KOPT-K1 (cell line): ENCODE measurements around the gene SORCS2.

Experiments used
- H3K27ac ChIP-seq: fragments of 200-600 bp; sonication (generic); 2 replicates; pipeline ENCODE4 v1.5.1; 2016; ENCODE audit warnings: antibody characterized with exemption, mild to moderate bottlenecking, low read depth, low read length; ENCODE audit not compliant: poor library complexity, severe bottlenecking
- H3K36me3 ChIP-seq: fragments of 200-600 bp; sonication (generic); 2 replicates; pipeline ENCODE4 v1.5.1; 2017; ENCODE audit warnings: antibody characterized with exemption, mild to moderate bottlenecking, low read length, moderate library complexity; ENCODE audit not compliant: insufficient read depth
- H3K9me3 ChIP-seq: fragments of 200-600 bp; sonication (generic); 2 replicates; pipeline ENCODE4 v1.5.1; 2017; ENCODE audit warnings: antibody characterized with exemption, low read length, mild to moderate bottlenecking; ENCODE audit not compliant: insufficient read depth, poor library complexity, severe bottlenecking

The SORCS2 gene

DNA sequence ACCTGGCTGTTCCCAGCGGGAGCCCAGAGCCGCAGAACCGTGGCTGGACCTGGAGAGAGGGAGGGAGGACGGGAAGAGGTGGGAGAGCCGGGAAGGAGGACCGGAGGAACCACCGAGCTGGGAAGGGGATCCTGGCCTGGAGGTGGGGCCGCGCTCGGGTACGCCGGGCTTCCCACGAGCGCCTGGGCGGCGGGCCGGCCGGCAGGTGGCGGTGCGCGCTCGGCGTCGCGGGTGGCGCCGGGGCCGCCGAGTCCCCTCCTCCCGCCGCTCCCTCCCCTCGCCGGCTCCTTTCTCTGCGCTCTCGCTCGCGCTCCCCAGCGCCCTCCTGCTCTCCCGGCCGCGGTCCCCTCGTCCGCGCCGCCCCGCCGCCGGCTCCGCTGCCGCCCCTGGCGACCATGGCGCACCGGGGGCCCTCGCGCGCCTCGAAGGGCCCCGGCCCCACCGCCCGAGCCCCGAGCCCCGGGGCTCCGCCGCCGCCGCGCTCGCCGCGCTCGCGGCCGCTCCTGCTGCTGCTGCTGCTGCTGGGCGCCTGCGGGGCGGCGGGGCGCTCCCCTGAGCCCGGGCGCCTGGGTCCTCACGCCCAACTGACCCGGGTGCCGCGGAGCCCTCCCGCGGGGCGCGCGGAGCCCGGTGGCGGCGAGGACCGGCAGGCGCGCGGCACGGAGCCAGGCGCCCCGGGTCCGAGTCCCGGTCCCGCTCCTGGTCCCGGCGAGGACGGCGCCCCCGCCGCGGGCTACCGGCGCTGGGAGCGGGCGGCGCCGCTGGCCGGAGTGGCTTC lies at the start of gene SORCS2:
Gene SORCS2 (plus strand): TSS at position 287 of the 778 bp plus-strand sequence.
- no peaks in the 10 kb centered on the region for H3K9me3 ChIP-seq
- no peak within 1 kb of the TSS for H3K27ac ChIP-seq

DNA sequence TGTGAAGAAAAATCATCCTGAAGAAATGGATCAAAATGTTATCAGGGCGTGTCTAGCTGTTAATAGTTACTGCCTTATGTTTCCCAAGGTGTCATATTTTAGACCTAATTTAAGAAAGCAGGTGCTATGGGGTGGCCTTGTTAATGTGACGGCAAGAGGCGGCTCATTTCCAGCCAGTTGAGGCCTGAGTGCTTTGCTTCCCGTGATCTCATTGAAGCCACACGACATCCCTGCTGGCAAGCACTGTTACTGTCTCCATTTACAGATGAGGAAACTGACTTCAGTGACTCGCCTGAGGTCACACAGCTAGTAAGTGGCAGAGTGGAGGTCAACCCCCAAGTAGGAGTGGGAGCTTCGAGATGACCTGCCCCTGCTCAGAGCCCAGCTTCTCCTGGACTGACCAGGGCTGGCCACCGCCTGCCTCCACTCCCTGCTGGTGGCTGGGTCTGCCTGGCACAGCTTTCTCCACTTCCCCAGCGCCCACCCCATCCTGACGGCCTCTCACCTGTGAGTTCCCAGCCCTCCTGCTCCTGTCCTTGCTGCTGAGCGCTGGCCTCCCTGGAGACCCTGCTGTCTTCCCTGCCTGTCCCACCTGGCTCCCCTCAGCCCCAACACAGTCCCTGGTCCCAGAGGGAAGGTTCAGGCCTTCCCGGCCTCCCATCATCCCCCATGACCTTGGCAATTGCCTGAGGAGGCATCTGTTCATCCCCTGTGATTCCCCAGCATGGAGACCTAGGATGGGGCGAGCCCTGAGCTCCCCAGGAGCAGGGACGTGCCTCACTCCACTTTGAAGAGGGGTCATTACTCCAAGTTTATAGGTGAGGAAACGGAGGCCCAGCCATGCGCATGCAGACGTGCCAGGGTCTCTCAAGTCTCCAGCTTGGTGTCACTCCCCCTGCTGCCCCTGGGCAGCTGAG lies 47.7 kb upstream of the SORCS2 start:
- Histone ChIP-seq H3K36me3 (no peaks in the 10 kb centered on the region), H3K27ac (no peak overlapping the region), H3K9me3 (no peaks in the 10 kb centered on the region)

More for the DNA sequence above, at the start of gene SORCS2:
- no peaks in the 10 kb centered on the region for H3K36me3 ChIP-seq

DNA sequence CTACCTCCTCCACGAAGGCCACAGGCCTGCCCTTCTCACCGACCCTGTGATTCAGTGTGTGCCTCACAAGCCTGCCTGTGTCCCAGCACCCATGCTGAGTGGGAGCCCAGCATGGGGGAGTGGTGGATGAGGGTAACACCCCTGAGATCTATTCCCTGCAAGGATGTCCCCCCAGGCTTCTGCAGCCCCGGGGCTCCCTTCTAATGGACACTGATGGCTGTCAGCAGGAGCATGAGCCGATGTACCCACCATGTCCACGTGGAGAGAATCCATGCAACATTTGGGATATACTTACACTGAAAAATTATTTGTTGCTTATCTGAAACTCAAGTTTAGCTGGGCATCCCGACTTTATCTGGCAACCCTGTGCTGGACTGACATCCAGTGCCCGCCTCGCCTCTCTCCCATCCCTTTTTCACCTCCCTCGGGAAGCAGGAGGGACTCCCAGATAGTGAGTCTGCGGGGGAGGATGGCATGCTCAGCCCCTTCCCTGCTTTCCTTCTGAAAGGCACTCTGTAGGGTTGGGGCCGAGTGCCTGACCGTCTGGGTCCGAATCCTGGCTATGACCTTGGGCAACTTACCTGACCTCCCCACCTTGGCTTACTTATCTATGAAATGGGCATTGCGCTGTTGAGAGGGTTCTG lies 46.9 kb upstream of the SORCS2 start:
- Histone ChIP-seq H3K36me3 (no peaks in the 10 kb centered on the region), H3K9me3 (no peaks in the 10 kb centered on the region), H3K27ac (no peak overlapping the region)

DNA sequence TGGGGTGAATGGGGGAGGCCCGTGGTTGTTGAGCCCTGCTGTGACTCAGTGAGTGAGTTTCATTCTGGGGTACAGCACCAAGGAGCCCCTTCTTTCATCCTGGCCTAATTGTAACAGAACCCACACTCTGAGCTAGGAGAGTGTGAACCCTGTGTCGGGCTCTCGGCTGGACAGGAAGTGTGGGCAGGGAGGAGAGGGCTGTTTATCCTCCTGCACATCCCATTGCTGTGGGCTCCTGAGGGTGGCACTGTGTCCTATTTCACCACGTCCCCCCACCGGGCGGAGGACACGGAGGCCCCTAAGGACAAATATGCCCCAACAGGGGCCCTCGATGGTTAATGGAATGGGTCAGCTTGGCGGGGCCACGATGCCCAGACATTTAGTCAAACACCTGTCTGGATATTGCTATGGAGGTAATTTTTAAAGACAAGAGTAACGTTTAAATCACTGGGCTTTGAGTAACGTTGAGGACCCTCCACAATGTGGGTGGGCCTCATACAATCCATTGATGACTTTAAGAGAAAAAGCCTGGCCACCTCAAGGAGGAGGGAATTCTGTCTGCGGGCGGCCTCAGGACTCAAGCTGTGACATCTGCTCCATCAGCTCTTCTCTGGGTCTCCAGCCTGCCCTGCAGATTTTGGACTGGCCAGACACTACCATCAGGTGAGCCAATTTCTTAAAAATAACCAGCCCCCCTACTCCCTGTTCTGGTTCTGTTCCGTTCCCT lies 46.1 kb upstream of the SORCS2 start:
- Histone ChIP-seq H3K27ac (no peak overlapping the region), H3K36me3 (no peaks in the 10 kb centered on the region), H3K9me3 (no peaks in the 10 kb centered on the region)

DNA sequence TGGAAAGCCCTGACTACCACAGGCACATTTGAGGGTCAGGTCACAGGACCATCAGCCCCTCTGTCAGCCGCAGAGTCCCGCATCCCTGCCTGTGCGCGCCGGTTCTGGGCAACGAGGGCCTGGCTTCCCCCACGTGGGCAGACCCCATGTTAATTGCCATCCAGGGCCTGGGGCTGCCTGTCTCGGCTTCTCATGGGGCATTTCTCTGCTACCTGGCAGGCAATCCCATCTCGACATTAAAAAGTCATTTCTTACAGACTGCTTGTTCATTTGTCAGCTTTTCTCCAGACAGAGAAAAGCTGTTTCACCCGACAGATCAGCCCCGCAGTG lies 45.6 kb upstream of the SORCS2 start:
- no peak overlapping the region for H3K27ac ChIP-seq
- no peaks in the 10 kb centered on the region for H3K36me3 ChIP-seq
- no peaks in the 10 kb centered on the region for H3K9me3 ChIP-seq

DNA sequence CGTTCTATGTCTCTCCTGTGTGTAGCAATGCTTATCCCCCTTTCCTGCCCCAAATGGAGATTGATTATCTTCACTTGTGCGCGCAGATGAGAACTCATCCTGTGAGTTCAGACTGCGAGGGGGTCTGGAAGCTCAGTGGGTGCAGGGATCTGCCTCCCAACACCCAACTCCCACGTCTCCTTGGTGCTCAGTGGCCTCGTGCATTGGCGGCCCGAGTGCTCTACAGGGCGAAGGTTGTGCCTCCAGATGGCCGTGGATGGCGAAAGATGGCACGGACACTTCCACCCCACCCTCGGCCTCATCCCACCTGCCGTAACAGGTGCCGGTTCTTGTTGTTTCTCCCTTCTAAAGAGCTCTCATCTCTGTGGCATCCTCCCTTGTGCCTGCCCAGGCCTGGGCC lies 45.1 kb upstream of the SORCS2 start:
- no peak overlapping the region for H3K27ac ChIP-seq
- no peaks in the 10 kb centered on the region for H3K9me3 ChIP-seq
- H3K36me3 ChIP-seq: no peaks in the 10 kb centered on the region

DNA sequence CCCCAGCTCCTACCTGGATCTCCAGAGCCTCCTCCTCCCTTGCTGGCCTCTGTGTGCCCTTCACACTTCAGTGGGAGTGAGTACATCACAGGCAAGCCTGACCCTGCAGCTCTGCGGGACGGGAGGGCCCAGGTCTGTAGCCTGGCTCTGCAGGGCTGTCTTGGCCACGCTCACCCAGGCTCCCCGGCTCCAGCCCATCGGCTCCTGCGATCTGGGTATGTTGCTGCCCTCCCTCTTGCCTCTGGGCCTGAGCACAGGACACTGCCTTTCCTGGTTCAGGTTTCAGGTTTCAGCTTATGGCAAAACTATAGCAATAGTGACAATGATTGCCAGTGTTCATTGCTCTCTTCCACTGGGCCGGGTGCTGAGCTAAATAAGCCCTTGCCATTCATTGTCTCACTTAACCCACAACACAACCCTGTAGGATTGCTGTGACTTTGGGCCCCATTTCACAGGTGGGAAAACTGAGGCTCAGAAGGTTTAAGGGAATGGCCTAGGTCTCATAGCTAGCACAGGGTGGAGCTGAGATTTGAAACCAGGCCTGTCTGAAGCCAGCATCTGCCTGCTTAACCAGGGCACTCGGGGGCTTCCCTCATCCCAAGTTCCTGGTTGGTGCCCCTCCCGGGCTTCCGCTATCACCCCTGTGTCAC lies 44.6 kb upstream of the SORCS2 start:
- Histone ChIP-seq H3K36me3 (no peaks in the 10 kb centered on the region), H3K27ac (no peak overlapping the region), H3K9me3 (no peaks in the 10 kb centered on the region)

DNA sequence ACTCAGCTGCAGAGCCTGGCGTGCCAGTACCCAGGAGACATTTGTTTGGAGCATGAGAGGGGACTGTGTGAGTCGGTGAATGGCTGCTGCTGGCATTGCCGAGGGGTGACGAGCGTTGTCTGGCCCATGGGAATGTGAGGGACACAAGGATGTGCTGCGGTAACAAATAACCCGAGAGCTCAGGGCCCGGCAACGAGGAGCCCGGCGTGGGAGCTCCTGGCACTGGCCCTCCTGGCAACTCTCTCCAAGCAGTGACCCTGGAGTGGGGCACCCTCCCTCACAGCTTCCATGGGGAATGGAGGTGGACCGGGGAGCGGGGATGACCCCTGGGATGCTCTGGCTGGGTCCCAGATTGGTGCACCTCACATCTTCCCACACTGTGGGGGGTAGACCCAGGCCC lies 44.0 kb upstream of the SORCS2 start:
- Histone ChIP-seq H3K36me3 (no peaks in the 10 kb centered on the region), H3K9me3 (no peaks in the 10 kb centered on the region), H3K27ac (no peak overlapping the region)

DNA sequence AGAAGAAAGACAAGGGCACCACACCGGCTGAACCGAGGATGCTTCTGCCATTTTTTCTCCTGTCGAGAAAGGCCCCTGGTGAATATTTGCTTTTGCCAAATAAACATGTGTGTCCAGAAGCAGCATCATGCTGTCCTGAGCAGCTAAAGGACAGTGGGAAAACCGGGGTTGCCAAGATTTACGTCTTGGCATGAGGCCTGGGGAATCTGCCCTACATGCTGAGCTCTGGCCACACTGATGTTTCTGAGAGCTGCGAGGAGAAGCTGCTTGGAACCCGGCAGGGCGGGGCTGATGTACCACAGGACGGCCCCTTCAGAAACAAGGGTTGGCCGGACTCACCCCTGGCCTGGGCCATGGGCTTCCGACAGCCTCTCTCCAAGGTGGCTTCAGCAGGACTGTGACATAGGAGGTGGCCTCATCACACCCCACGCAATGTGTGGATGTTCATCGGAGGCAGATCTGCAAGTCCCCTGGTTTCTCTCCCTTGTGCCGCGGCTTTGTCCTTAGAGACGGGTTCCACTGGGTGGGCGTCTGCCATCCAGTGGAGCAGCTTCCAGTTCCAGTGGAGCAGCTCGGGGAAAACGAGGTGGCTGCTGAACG lies 42.2 kb upstream of the SORCS2 start:
- Histone ChIP-seq H3K9me3 (no peaks in the 10 kb centered on the region), H3K27ac (no peak overlapping the region)

DNA sequence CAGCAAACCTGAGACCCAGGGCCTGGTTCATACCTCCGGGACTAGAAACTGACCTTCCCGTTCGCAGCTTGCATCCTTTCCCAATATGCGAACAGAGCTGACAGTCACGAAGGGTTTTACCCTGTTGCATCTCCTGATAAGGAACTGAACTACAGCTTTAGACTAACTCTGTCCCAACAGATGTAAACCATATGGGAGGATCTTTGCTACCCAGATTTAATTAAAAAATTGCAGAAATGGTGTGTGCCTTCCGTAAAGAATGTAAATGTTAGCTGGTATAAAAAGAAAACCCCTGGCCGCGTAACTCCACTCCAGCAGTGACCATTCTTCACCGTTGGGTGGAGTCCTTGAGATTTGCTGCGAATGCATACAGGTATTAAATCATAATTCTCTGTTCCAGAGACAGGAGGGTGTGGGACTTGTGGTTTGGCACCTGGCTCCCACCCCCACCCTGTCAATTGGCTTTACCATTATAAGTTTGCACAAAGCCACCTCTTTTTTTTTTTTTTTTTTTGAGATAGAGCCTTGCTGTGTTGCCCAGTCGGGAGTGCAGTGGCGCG lies 40.6 kb upstream of the SORCS2 start:
- Histone ChIP-seq H3K27ac (no peak overlapping the region), H3K36me3 (no peaks in the 10 kb centered on the region), H3K9me3 (no peaks in the 10 kb centered on the region)

More for the DNA sequence above, 42.2 kb upstream of the SORCS2 start:
- no peaks in the 10 kb centered on the region for H3K36me3 ChIP-seq

DNA sequence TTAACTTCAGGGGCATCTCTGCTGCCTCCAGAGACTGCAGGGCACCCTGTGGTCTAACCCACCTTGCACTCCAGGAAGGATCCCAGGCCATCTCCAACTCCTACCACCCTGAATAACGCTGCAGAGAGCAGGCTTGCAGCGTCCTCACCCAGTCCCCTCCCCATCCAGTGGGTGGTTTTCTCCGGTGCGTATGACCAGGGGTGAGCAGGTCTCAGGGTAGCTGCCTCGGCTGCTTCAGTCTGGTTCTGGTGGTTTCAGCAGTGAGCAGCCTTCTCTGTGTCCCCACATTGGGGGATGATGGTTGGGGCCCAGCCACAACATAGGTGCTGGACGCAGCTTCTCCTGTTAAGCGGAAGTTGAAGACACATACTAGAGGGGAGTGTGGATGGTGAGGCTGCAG lies 38.6 kb upstream of the SORCS2 start:
- H3K27ac ChIP-seq: no peak overlapping the region
- no peaks in the 10 kb centered on the region for H3K9me3 ChIP-seq
- H3K36me3 ChIP-seq: no peaks in the 10 kb centered on the region

DNA sequence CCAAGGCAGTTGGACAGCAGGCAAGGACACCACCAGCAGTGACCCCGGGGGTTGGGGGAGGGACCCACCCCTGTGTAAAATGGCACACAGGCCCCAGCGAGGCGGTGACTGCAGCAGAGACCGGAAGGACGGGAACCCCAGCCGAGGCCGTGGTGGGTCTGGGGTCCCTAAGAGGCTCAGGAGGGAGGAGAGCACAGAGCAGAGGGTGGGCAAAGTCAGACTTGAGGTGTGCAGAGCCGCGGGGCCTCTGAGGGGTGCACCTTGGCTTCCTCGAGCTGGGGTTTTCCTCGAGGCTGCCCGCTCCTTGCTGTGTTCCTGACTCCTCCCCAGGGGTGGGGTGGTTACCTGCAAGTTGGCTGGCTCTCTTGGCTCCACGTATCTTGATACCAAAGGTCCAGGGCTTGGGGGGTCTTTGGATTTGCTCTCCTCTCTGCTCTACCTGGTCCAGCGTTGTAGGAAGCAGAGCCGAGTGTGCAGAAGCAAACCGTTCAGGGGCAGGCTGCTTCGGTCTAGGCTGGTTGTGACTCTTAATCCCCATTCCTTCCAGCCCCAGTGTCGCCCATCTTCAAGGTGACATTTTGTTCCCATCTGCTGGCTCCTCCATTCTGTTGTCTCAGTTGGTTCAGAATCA lies 37.9 kb upstream of the SORCS2 start:
- Histone ChIP-seq H3K9me3 (no peaks in the 10 kb centered on the region), H3K36me3 (no peaks in the 10 kb centered on the region), H3K27ac (no peak overlapping the region)

DNA sequence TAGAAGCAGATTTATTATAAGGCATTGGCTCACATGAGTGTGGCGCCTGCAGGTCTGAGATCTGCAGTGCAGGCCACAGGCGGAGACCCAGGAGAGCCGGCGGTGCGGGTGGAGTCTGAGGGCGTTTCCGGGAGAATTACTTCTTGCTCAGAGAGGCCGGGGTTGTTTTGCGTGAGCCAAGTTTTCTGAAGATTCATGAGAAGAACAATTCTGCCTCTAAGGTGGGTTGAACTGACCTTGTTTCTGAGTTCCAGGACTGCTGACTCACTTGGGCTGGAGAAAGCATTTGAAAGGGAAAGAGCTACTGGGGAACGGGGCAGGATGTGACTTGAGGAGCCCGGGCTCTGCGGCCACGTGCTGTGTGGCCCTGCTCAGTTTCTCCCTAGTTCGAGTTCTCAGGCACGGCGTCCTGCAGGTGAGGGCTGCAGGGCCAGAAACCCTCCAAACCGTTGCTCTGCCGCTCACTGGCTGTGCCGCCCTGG lies 36.7 kb upstream of the SORCS2 start:
- Histone ChIP-seq H3K27ac (no peak overlapping the region), H3K36me3 (no peaks in the 10 kb centered on the region), H3K9me3 (no peaks in the 10 kb centered on the region)
